Measurements from ENCODE around the gene RLN3. TPM values are rescaled to one million over a fixed set of nuclear protein-coding genes. Genes with fewer than 3 reads are reported as not detected.

Gene RLN3
- total and polyA plus RNA-seq, 4 donors = not detected

DNA sequence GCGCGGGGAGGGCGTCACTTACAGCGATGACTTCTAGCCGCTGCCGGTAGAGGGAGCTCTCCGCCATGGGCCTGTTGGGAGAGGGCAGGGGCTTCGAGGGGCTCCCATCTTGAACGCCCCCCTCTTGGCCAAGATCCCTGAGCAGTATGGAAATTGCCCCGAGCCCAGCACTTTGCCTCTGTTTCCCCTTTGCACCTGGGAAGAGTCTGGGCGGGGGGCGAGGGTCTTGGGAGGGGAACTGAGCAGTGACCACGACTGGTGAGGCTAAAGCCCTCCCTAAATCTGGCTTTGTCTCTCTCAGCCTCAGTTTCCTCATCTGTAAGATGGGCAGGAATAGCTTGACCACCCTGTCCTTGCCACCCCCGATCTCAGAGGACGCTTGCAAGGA is 31.1 kb downstream of the RLN3 start:
- peaks cover 1 to 41% (median 24%) of the 10 kb centered on the region in 4 donors for H3K4me1 ChIP-seq (ENCODE audit: control insufficient read depth in 4 of 4, insufficient read depth in 4 of 4, low read length in 3 of 4)
- no peak for TF ChIP-seq SP1 (IDR thresholded peaks at IDR 0.05)
- TF ChIP-seq, protein P1, sequence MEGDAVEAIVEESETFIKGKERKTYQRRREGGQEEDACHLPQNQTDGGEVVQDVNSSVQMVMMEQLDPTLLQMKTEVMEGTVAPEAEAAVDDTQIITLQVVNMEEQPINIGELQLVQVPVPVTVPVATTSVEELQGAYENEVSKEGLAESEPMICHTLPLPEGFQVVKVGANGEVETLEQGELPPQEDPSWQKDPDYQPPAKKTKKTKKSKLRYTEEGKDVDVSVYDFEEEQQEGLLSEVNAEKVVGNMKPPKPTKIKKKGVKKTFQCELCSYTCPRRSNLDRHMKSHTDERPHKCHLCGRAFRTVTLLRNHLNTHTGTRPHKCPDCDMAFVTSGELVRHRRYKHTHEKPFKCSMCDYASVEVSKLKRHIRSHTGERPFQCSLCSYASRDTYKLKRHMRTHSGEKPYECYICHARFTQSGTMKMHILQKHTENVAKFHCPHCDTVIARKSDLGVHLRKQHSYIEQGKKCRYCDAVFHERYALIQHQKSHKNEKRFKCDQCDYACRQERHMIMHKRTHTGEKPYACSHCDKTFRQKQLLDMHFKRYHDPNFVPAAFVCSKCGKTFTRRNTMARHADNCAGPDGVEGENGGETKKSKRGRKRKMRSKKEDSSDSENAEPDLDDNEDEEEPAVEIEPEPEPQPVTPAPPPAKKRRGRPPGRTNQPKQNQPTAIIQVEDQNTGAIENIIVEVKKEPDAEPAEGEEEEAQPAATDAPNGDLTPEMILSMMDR (IDR thresholded peaks at IDR 0.05; ENCODE audit: low read depth, low read length, missing input control) = peak; percentile 35
- peak in 1 of 2 donors; percentile 27 for TF ChIP-seq RAD21 (IDR thresholded peaks at IDR 0.05)
- H3K9ac ChIP-seq (ENCODE audit: low read depth in 1 of 2, low read length in 2 of 2) = no peak overlapping the region
- H3K27me3 ChIP-seq (ENCODE audit: control insufficient read depth in 4 of 4, insufficient read depth in 4 of 4, low read length in 3 of 4) = peaks cover 0 to 3% (median 0%) of the 10 kb centered on the region in 4 donors
- H3K4me3 ChIP-seq (ENCODE audit: low read depth in 1 of 3, low read length in 3 of 3) = no peak overlapping the region
- H3K27ac ChIP-seq (ENCODE audit: low read depth in 1 of 2, low read length in 2 of 2) = no peak overlapping the region
- WGBS = 51% methylated on average over 15 of the region's 15 CpGs
- DNase-seq (ENCODE audit: low spot score) = no peak
- H3K9me3 ChIP-seq (ENCODE audit: control insufficient read depth in 4 of 4, low read length in 3 of 4) = no peaks in the 10 kb centered on the region
- H3K36me3 ChIP-seq (ENCODE audit: control insufficient read depth in 4 of 4, insufficient read depth in 3 of 4, low read depth in 1 of 4, low read length in 3 of 4) = peaks cover 7 to 18% (median 11%) of the 10 kb centered on the region in 4 donors

DNA sequence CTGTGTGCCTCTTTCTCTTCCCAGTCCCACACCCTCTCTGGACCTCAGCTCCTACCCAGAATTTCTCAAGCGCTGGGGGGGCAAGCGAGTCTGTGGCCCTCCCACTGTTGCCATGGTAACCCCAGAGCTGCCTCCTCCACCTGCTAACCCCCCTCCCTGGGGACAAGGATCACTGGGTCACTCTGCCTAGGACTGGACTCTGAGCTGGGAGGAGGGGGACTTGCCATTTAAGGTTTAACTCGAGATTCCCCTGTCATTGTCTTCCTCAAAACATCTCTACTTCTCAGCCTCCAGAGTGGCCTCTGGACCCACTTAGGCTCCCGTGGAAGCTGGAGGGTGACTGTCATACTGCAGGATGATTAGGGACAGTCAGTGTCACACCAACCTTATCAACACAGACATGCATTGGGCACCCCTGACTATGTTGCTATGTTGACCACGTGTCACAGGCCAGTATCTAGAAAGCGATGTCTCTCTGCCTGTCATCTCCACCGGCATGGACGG is 31.8 kb downstream of the RLN3 start:
- peak overlapping the region in 1 of 2 donors; percentile 6 for H3K27ac ChIP-seq (ENCODE audit: low read depth in 1 of 2, low read length in 2 of 2)
- peaks cover 1 to 41% (median 24%) of the 10 kb centered on the region in 4 donors for H3K4me1 ChIP-seq (ENCODE audit: control insufficient read depth in 4 of 4, insufficient read depth in 4 of 4, low read length in 3 of 4)
- H3K36me3 ChIP-seq (ENCODE audit: control insufficient read depth in 4 of 4, insufficient read depth in 3 of 4, low read depth in 1 of 4, low read length in 3 of 4) = peaks cover 7 to 18% (median 11%) of the 10 kb centered on the region in 4 donors
- H3K9me3 ChIP-seq (ENCODE audit: control insufficient read depth in 4 of 4, low read length in 3 of 4) = no peaks in the 10 kb centered on the region
- H3K27me3 ChIP-seq (ENCODE audit: control insufficient read depth in 4 of 4, insufficient read depth in 4 of 4, low read length in 3 of 4) = peaks cover 0 to 3% (median 0%) of the 10 kb centered on the region in 4 donors
- peak; percentile 55 for DNase-seq (ENCODE audit: low spot score)
- peak; percentile 94 for TF ChIP-seq SP1 (IDR thresholded peaks at IDR 0.05)
- TF ChIP-seq FOXA2 (IDR thresholded peaks at IDR 0.05) = no peak
- no peak for TF ChIP-seq GABPA (IDR thresholded peaks at IDR 0.05 in 1 of 2, conservative IDR thresholded peaks at IDR 0.05 in 1 of 2)
- TF ChIP-seq HNF4G (IDR thresholded peaks at IDR 0.05) = peak; percentile 93
- no peak for TF ChIP-seq FOXA1 (IDR thresholded peaks at IDR 0.05)
- TF ChIP-seq, protein P2, sequence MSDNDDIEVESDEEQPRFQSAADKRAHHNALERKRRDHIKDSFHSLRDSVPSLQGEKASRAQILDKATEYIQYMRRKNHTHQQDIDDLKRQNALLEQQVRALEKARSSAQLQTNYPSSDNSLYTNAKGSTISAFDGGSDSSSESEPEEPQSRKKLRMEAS (IDR thresholded peaks at IDR 0.05) = peak; percentile 55
- TF ChIP-seq, protein P1 (IDR thresholded peaks at IDR 0.05; ENCODE audit: low read depth, low read length, missing input control) = no peak
- TF ChIP-seq, protein P3, sequence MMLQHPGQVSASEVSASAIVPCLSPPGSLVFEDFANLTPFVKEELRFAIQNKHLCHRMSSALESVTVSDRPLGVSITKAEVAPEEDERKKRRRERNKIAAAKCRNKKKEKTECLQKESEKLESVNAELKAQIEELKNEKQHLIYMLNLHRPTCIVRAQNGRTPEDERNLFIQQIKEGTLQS (IDR thresholded peaks at IDR 0.05) = no peak
- no peak for TF ChIP-seq EGR1 (IDR thresholded peaks at IDR 0.05; ENCODE audit: low read depth in 2 of 2)
- peak; percentile 30 for TF ChIP-seq NR2F2 (IDR thresholded peaks at IDR 0.05)
- TF ChIP-seq RAD21 (IDR thresholded peaks at IDR 0.05) = peak in 1 of 2 donors; percentile 32
- peak; percentile 96 to 98 for TF ChIP-seq HNF4A (conservative IDR thresholded peaks at IDR 0.05)
- TF ChIP-seq YY1 (IDR thresholded peaks at IDR 0.05) = peak; percentile 11
- TF ChIP-seq RXRA (IDR thresholded peaks at IDR 0.05) = peak; percentile 85 to 88
- TF ChIP-seq TAF1 (conservative IDR thresholded peaks at IDR 0.05) = no peak
- TF ChIP-seq, protein P4, sequence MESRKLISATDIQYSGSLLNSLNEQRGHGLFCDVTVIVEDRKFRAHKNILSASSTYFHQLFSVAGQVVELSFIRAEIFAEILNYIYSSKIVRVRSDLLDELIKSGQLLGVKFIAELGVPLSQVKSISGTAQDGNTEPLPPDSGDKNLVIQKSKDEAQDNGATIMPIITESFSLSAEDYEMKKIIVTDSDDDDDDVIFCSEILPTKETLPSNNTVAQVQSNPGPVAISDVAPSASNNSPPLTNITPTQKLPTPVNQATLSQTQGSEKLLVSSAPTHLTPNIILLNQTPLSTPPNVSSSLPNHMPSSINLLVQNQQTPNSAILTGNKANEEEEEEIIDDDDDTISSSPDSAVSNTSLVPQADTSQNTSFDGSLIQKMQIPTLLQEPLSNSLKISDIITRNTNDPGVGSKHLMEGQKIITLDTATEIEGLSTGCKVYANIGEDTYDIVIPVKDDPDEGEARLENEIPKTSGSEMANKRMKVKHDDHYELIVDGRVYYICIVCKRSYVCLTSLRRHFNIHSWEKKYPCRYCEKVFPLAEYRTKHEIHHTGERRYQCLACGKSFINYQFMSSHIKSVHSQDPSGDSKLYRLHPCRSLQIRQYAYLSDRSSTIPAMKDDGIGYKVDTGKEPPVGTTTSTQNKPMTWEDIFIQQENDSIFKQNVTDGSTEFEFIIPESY (IDR thresholded peaks at IDR 0.05) = no peak
- WGBS = 21% methylated on average over 8 of the region's 8 CpGs
- H3K4me3 ChIP-seq (ENCODE audit: low read depth in 1 of 3, low read length in 3 of 3) = peak overlapping the region in 1 of 3 donors; percentile 7
- H3K9ac ChIP-seq (ENCODE audit: low read depth in 1 of 2, low read length in 2 of 2) = no peak overlapping the region

All from liver (tissue), 9 donors.